ENCODE results near the gene CDCA4. TPM values are rescaled to one million over a fixed set of nuclear protein-coding genes. Genes with fewer than 3 reads are reported as not detected.
A peak's percentile ranks its signal among the peaks of the same experiment; 100 is the strongest.

CDCA4 gene
- total RNA-seq, 2 donors from 2014 or later = 46.6 to 65.1 TPM

DNA sequence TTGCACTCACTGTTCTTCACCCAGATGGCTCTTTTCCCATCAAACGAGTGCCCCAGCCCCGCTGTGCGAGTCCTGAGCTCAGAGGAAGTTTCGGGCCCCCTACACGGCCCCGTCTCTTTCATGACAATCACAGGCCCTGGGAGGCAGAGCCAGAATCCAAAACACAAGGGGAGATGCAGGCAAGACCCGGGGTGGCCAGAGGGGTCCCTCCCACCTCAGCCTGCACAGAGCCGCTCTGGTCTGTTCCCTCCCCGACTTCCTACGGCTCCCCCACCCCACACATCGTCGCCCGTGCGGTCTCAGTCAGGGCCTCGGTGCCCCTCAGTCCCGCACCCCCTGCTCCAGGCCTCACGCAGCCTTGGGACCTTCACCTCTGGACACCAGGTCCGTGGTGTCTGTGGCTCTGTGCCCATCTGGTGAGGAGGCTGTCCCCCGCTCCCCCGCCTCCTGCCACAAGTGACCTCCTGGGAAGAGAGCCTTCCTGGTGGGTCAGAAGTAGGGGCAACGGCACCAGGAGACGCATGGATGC, 35.5 kb upstream of the CDCA4 start:
- Histone ChIP-seq H3K9me3 (ENCODE audit: control insufficient read depth, low read length) (no peaks in the 10 kb centered on the region), H3K4me3 (ENCODE audit: low read length) (no peak overlapping the region), H3K4me1 (ENCODE audit: control insufficient read depth, insufficient read depth, low read length) (peaks cover 5% of the 10 kb centered on the region), H3K9ac (ENCODE audit: extremely low read depth, low read length, poor library complexity, severe bottlenecking) (no peak overlapping the region), H3K27ac (ENCODE audit: low read depth, low read length) (no peak overlapping the region), H3K36me3 (ENCODE audit: control insufficient read depth, insufficient read depth, low read length) (no peaks in the 10 kb centered on the region), H3K27me3 (ENCODE audit: control insufficient read depth, insufficient read depth, low read length, poor library complexity, severe bottlenecking) (no peaks in the 10 kb centered on the region)
- peak; percentile 65 for DNase-seq
- Mint-ChIP-seq H3K9me3 (no peaks in the 10 kb centered on the region), H3K27ac (no peak overlapping the region), H3K4me3 (no peak overlapping the region), H3K27me3 (ENCODE audit: insufficient read depth) (no peaks in the 10 kb centered on the region), H3K4me1 (peaks cover 7% of the 10 kb centered on the region), H3K36me3 (ENCODE audit: low read depth) (no peaks in the 10 kb centered on the region)
- TF ChIP-seq, protein P1, sequence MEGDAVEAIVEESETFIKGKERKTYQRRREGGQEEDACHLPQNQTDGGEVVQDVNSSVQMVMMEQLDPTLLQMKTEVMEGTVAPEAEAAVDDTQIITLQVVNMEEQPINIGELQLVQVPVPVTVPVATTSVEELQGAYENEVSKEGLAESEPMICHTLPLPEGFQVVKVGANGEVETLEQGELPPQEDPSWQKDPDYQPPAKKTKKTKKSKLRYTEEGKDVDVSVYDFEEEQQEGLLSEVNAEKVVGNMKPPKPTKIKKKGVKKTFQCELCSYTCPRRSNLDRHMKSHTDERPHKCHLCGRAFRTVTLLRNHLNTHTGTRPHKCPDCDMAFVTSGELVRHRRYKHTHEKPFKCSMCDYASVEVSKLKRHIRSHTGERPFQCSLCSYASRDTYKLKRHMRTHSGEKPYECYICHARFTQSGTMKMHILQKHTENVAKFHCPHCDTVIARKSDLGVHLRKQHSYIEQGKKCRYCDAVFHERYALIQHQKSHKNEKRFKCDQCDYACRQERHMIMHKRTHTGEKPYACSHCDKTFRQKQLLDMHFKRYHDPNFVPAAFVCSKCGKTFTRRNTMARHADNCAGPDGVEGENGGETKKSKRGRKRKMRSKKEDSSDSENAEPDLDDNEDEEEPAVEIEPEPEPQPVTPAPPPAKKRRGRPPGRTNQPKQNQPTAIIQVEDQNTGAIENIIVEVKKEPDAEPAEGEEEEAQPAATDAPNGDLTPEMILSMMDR (conservative IDR thresholded peaks at IDR 0.05) = no peak
- WGBS, 2 experiments (ENCODE audit: insufficient coverage in 1 of 2, insufficient read length in 1 of 2) = 70 to 76% methylated on average over 11 to 22 of the region's 22 CpGs

DNA sequence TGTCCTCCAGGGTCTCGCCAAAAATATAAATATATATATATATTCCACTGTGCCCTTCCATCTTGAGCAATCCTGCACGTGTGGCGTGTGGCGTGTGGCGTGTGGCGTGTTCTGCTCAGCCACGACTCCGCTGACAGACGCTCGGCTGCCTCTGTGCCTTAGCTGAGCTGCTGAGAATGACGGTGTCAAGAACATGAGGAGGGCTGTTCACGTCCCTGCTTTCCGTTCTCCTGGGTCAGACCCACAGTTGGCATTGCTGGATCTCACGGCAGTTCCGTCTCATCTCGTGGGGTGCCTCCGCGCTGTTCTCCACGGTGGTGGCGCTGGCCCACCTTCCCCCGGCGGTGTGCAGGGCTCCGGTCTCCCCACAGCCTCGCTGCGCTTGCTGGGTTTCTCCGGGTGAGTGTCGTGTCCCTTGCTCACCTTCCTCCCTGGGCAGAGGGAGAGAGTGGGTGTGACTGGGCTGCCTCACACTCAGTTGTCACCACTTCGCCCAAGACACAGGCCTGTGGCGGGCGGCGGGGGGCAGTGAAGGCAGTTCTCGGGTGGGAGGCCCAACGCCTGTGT, 34.9 kb upstream of the CDCA4 start:
- no peak overlapping the region for H3K4me3 ChIP-seq (ENCODE audit: low read length)

DNA sequence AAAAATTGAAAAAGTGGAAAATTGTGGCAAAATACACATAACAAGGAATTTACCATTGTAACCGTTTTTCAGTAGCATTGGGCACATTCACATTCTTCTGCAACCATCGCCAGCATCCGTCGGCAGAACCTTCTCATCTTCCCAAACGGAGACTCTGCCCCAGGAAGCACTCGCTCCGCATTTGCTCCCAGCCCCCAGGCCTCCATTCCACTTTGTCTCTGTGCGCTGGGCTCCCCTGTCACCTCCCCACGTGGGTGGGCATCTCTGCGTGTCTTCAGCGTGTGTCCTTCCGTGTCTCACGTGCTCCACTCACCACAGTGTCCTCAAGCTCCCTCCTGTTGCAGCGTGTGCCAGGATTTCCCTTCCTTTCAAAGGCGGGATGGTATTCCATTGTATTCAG, 34.5 kb upstream of the CDCA4 start:
- WGBS, 2 experiments (ENCODE audit: insufficient coverage in 1 of 2, insufficient read length in 1 of 2) = 89 to 91% methylated on average over 15 of the region's 15 CpGs
- no peaks in the 10 kb centered on the region for H3K36me3 Mint-ChIP-seq (ENCODE audit: low read depth)
- H3K9me3 Mint-ChIP-seq = no peaks in the 10 kb centered on the region
- H3K9me3 ChIP-seq (ENCODE audit: control insufficient read depth, low read length) = no peaks in the 10 kb centered on the region
- no peak overlapping the region for H3K9ac ChIP-seq (ENCODE audit: extremely low read depth, low read length, poor library complexity, severe bottlenecking)
- no peaks in the 10 kb centered on the region for H3K27me3 ChIP-seq (ENCODE audit: control insufficient read depth, insufficient read depth, low read length, poor library complexity, severe bottlenecking)
- no peak for DNase-seq
- H3K36me3 ChIP-seq (ENCODE audit: control insufficient read depth, insufficient read depth, low read length) = no peaks in the 10 kb centered on the region
- H3K4me1 ChIP-seq (ENCODE audit: control insufficient read depth, insufficient read depth, low read length) = peaks cover 5% of the 10 kb centered on the region
- no peak overlapping the region for H3K4me3 ChIP-seq (ENCODE audit: low read length)
- H3K4me1 Mint-ChIP-seq = peaks cover 7% of the 10 kb centered on the region
- no peak overlapping the region for H3K27ac ChIP-seq (ENCODE audit: low read depth, low read length)
- H3K27me3 Mint-ChIP-seq (ENCODE audit: insufficient read depth) = no peaks in the 10 kb centered on the region
- H3K4me3 Mint-ChIP-seq = no peak overlapping the region
- TF ChIP-seq, protein P1 (conservative IDR thresholded peaks at IDR 0.05) = no peak
- no peak overlapping the region for H3K27ac Mint-ChIP-seq

More for the DNA sequence above, 34.9 kb upstream of the CDCA4 start:
- no peaks in the 10 kb centered on the region for H3K36me3 Mint-ChIP-seq (ENCODE audit: low read depth)
- Histone ChIP-seq H3K27ac (ENCODE audit: low read depth, low read length) (no peak overlapping the region), H3K9ac (ENCODE audit: extremely low read depth, low read length, poor library complexity, severe bottlenecking) (no peak overlapping the region), H3K9me3 (ENCODE audit: control insufficient read depth, low read length) (no peaks in the 10 kb centered on the region), H3K4me1 (ENCODE audit: control insufficient read depth, insufficient read depth, low read length) (peaks cover 5% of the 10 kb centered on the region), H3K36me3 (ENCODE audit: control insufficient read depth, insufficient read depth, low read length) (no peaks in the 10 kb centered on the region), H3K27me3 (ENCODE audit: control insufficient read depth, insufficient read depth, low read length, poor library complexity, severe bottlenecking) (no peaks in the 10 kb centered on the region)
- H3K27me3 Mint-ChIP-seq (ENCODE audit: insufficient read depth) = no peaks in the 10 kb centered on the region
- no peak overlapping the region for H3K4me3 Mint-ChIP-seq
- H3K27ac Mint-ChIP-seq = no peak overlapping the region
- H3K4me1 Mint-ChIP-seq = peaks cover 7% of the 10 kb centered on the region
- 85 to 88% methylated on average over 17 to 33 of the region's 33 CpGs for WGBS, 2 experiments (ENCODE audit: insufficient coverage in 1 of 2, insufficient read length in 1 of 2)
- H3K9me3 Mint-ChIP-seq = no peaks in the 10 kb centered on the region
- DNase-seq = peak; percentile 49
- TF ChIP-seq, protein P1 (conservative IDR thresholded peaks at IDR 0.05) = no peak

Data from endodermal cell (in vitro differentiated cells).